ENCODE results near the gene ATF7.

Gene ATF7

GRCh38 chr12:53480491-53481442 is 145.4 kb downstream of the ATF7 start:
- DNase-seq, result no peak

- no peak for DNase-seq
These were observed 146.9 kb downstream of the ATF7 start for GRCh38 chr12:53479331-53479730.

GRCh38 chr12:53478865-53479264 is 147.3 kb downstream of the ATF7 start:
- no peak for DNase-seq

- DNase-seq, result no peak
These were observed 149.4 kb downstream of the ATF7 start for GRCh38 chr12:53476769-53477209.

GRCh38 chr12:53474819-53475218 is 151.4 kb downstream of the ATF7 start:
- DNase-seq, result no peak

GRCh38 chr12:53474077-53474476 is 152.1 kb downstream of the ATF7 start:
- DNase-seq, result no peak

- DNase-seq, result no peak
These were observed 154.1 kb downstream of the ATF7 start for GRCh38 chr12:53472056-53472582.

- DNase-seq, result no peak
These were observed 157.9 kb downstream of the ATF7 start for GRCh38 chr12:53468282-53468681.

GRCh38 chr12:53467880-53468279 is 158.3 kb downstream of the ATF7 start:
- DNase-seq, result no peak

GRCh38 chr12:53467082-53467481 is 159.1 kb downstream of the ATF7 start:
- no peak for DNase-seq

- DNase-seq, result no peak
These were observed 159.5 kb downstream of the ATF7 start for GRCh38 chr12:53466640-53467039.

- no peak for DNase-seq
These were observed 160.5 kb downstream of the ATF7 start for GRCh38 chr12:53465679-53466078.

GRCh38 chr12:53464685-53465418 is 161.3 kb downstream of the ATF7 start:
- DNase-seq, result no peak

- no peak for DNase-seq
These were observed 162.2 kb downstream of the ATF7 start for GRCh38 chr12:53463802-53464560.

- DNase-seq, result no peak
These were observed 163.2 kb downstream of the ATF7 start for GRCh38 chr12:53462935-53463334.

GRCh38 chr12:53461591-53461990 is 164.6 kb downstream of the ATF7 start:
- DNase-seq, result no peak

- no peak for DNase-seq
These were observed 165.1 kb downstream of the ATF7 start for GRCh38 chr12:53461059-53461458.

- DNase-seq, result no peak
These were observed 167.1 kb downstream of the ATF7 start for GRCh38 chr12:53459097-53459496.

Data from activated naive CD4-positive, alpha-beta T cell treated with anti-CD3 and anti-CD28 coated beads, Interleukin-2, amount 50 U/mL, for 16 hours (primary cell).